Astrocyte (in vitro differentiated cells and primary cell): ENCODE measurements around the gene FANK1. TPM values are rescaled to one million over a fixed set of nuclear protein-coding genes. Genes with fewer than 3 reads are reported as not detected.

Experiments
- DNase-seq: peaks from one replicate; pipeline ENCODE4 v3.0.0-alpha.2; 2010; ENCODE audit warnings: low read depth
- FAIRE-seq: peaks from 2 replicates; lab custom pipeline; 2011; peaks lifted over from hg19 to GRCh38; lab: Jason Lieb, UNC
- H2AFZ ChIP-seq: 2 replicates; pipeline ENCODE4 v1.6.0; 2012; ENCODE audit warnings: low read depth, low read length, inconsistent platforms
- H3K27ac ChIP-seq: 2 replicates; pipeline ENCODE4 v1.5.1; 2011; ENCODE audit warnings: low read depth, low read length, inconsistent platforms
- H3K27me3 ChIP-seq: 2 replicates; pipeline ENCODE4 v1.6.0; 2011; ENCODE audit warnings: low read length, inconsistent platforms; ENCODE audit not compliant: insufficient read depth
- H3K36me3 ChIP-seq: 2 replicates; pipeline ENCODE4 v1.5.1; 2011; ENCODE audit warnings: low read length, inconsistent platforms; ENCODE audit not compliant: insufficient read depth
- H3K4me1 ChIP-seq: 2 replicates; pipeline ENCODE4 v1.5.1; 2011; ENCODE audit warnings: low read length, inconsistent platforms; ENCODE audit not compliant: insufficient read depth
- H3K4me2 ChIP-seq: 2 replicates; pipeline ENCODE4 v1.6.0; 2012; ENCODE audit warnings: low read length, inconsistent platforms
- H3K4me3 ChIP-seq: 2 replicates; pipeline ENCODE4 v1.5.1; 2011; ENCODE audit warnings: low read depth, mild to moderate bottlenecking, low read length, inconsistent platforms; ENCODE audit not compliant: insufficient read depth
- H3K79me2 ChIP-seq: 2 replicates; pipeline ENCODE4 v1.6.0; 2012; ENCODE audit warnings: mild to moderate bottlenecking, low read length, inconsistent platforms; ENCODE audit not compliant: insufficient read depth
- H3K9ac ChIP-seq: 2 replicates; pipeline ENCODE4 v1.6.0; 2012; ENCODE audit warnings: mild to moderate bottlenecking, low read length, inconsistent platforms
- H3K9me3 ChIP-seq: 2 replicates; pipeline ENCODE4 v1.5.1; 2012; ENCODE audit warnings: low read depth, mild to moderate bottlenecking, low read length, inconsistent platforms; ENCODE audit not compliant: insufficient read depth
- H4K20me1 ChIP-seq: 2 replicates; pipeline ENCODE4 v1.6.0; 2012; ENCODE audit warnings: low read length, inconsistent platforms; ENCODE audit not compliant: insufficient read depth
- H3K27ac Mint-ChIP-seq: one replicate; pipeline ENCODE4 v1.8.0; 2021; ENCODE audit warnings: mild to moderate bottlenecking, mixed read lengths; ENCODE audit not compliant: unreplicated experiment
- H3K27me3 Mint-ChIP-seq: one replicate; pipeline ENCODE4 v1.8.0; 2021; ENCODE audit warnings: low read depth, mixed read lengths; ENCODE audit not compliant: unreplicated experiment
- H3K36me3 Mint-ChIP-seq: one replicate; pipeline ENCODE4 v1.8.0; 2021; ENCODE audit warnings: low read depth, mixed read lengths; ENCODE audit not compliant: unreplicated experiment
- H3K4me1 Mint-ChIP-seq: one replicate; pipeline ENCODE4 v1.8.0; 2021; ENCODE audit warnings: low read depth, mixed read lengths; ENCODE audit not compliant: unreplicated experiment
- H3K4me3 Mint-ChIP-seq: one replicate; pipeline ENCODE4 v1.8.0; 2021; ENCODE audit warnings: mild to moderate bottlenecking, moderate library complexity, mixed read lengths; ENCODE audit not compliant: unreplicated experiment
- H3K9me3 Mint-ChIP-seq: one replicate; pipeline ENCODE4 v1.8.0; 2021; ENCODE audit warnings: mild to moderate bottlenecking, mixed read lengths; ENCODE audit not compliant: unreplicated experiment
- EZH2 ChIP-seq: IDR thresholded peaks from 2 replicates; pipeline ENCODE4 v1.6.1; 2012; ENCODE audit warnings: mild to moderate bottlenecking, low read length, inconsistent platforms; ENCODE audit not compliant: insufficient read depth
- total RNA-seq: library from RNA; stranded (reverse); gene quantifications from 2 replicates; pipeline ENCODE4 v1.2.1, GENCODE V29; 2021
- TF ChIP-seq, protein P1 (sequence below): IDR thresholded peaks from 2 replicates; pipeline ENCODE4 v1.5.1; 2011; ENCODE audit warnings: low read depth, mild to moderate bottlenecking, inconsistent platforms, low read length, moderate library complexity; ENCODE audit not compliant: insufficient read depth

Gene FANK1
- total RNA-seq, 1 donor from 2014 or later = 9.7 TPM

DNA sequence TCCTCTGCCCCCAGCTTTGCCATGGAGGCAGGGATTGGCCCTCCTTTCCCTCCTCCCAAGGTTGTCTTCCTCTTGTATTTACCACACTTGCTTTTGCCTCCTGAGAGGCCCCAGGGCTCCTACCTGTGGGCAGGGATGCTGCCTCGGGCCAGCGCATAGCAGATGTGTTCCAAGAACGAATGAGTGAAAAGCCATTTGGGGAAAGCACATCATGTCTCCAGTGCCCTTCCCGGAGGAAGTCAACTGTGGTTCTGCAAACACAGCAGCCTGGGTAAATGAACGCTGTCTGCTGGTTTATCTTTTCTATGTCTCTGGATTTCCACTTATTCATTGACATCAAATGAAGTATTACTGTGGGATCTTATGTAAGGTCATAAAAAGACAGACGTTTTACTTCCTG, 161.7 kb downstream of the FANK1 start:
- H3K4me2 ChIP-seq = no peak overlapping the region
- Mint-ChIP-seq H3K4me1 (peaks cover 46% of the 10 kb centered on the region), H3K27ac (peak overlapping the region; percentile 75), H3K9me3 (peaks cover 2% of the 10 kb centered on the region), H3K36me3 (peaks cover 18% of the 10 kb centered on the region), H3K4me3 (no peak overlapping the region), H3K27me3 (no peaks in the 10 kb centered on the region)
- H3K79me2 ChIP-seq = no peaks in the 10 kb centered on the region
- H3K36me3 ChIP-seq = peaks cover 10% of the 10 kb centered on the region
- no peaks in the 10 kb centered on the region for H3K27me3 ChIP-seq
- H3K9me3 ChIP-seq = no peaks in the 10 kb centered on the region
- H4K20me1 ChIP-seq = no peaks in the 10 kb centered on the region
- DNase-seq = no peak
- no peak overlapping the region for H2AFZ ChIP-seq
- H3K4me1 ChIP-seq = peaks cover 46% of the 10 kb centered on the region
- no peak overlapping the region for H3K4me3 ChIP-seq
- TF ChIP-seq, protein P1, sequence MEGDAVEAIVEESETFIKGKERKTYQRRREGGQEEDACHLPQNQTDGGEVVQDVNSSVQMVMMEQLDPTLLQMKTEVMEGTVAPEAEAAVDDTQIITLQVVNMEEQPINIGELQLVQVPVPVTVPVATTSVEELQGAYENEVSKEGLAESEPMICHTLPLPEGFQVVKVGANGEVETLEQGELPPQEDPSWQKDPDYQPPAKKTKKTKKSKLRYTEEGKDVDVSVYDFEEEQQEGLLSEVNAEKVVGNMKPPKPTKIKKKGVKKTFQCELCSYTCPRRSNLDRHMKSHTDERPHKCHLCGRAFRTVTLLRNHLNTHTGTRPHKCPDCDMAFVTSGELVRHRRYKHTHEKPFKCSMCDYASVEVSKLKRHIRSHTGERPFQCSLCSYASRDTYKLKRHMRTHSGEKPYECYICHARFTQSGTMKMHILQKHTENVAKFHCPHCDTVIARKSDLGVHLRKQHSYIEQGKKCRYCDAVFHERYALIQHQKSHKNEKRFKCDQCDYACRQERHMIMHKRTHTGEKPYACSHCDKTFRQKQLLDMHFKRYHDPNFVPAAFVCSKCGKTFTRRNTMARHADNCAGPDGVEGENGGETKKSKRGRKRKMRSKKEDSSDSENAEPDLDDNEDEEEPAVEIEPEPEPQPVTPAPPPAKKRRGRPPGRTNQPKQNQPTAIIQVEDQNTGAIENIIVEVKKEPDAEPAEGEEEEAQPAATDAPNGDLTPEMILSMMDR = no peak
- no peak for TF ChIP-seq EZH2
- H3K9ac ChIP-seq = peak overlapping the region; percentile 90
- peak overlapping the region; percentile 100 for H3K27ac ChIP-seq
- FAIRE-seq = no peak

DNA sequence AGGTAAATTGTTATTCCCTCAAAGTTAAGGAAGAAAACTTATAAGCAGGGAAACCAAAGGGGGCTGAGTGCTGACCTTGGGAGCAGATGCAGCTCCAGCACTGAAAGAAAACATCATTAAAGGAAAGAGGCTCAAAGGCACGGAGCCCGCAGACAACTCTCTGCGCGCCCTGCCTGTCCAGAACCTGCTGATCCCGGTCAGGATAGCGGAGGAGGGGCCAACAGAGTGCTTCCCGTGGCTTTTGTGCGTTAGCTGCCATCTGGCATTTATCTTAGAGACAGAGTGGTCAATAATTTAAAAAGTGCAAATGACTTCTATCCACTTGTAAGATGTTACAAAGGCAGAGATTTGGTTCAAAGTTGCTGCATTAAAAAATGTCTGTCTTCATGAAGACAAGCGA, 162.1 kb downstream of the FANK1 start:
- FAIRE-seq (no peak), DNase-seq (no peak)
- Mint-ChIP-seq H3K27ac (peak overlapping the region; percentile 75), H3K9me3 (peaks cover 2% of the 10 kb centered on the region), H3K4me1 (peaks cover 50% of the 10 kb centered on the region), H3K4me3 (no peak overlapping the region), H3K27me3 (no peaks in the 10 kb centered on the region), H3K36me3 (peaks cover 20% of the 10 kb centered on the region)
- no peaks in the 10 kb centered on the region for H3K9me3 ChIP-seq
- no peaks in the 10 kb centered on the region for H3K27me3 ChIP-seq
- no peak overlapping the region for H3K4me2 ChIP-seq
- TF ChIP-seq EZH2 = no peak
- H3K4me1 ChIP-seq = peaks cover 50% of the 10 kb centered on the region
- H4K20me1 ChIP-seq = no peaks in the 10 kb centered on the region
- H3K36me3 ChIP-seq = peaks cover 7% of the 10 kb centered on the region
- no peak overlapping the region for H3K4me3 ChIP-seq
- H3K9ac ChIP-seq = peak overlapping the region; percentile 90
- H2AFZ ChIP-seq = no peak overlapping the region
- no peaks in the 10 kb centered on the region for H3K79me2 ChIP-seq
- peak overlapping the region; percentile 100 for H3K27ac ChIP-seq

Other genes with a start within 250 kb of the FANK1 start
- gene TEX36, start 213.4 kb upstream of the FANK1 start, total RNA-seq = not detected in 2 replicates
- gene EDRF1, start 176.9 kb upstream of the FANK1 start, total RNA-seq = 24.0 and 25.7 TPM in 2 replicates
- gene MMP21, start 120.7 kb upstream of the FANK1 start, total RNA-seq = not detected in 2 replicates
- 64.6 and 66.0 TPM in 2 replicates for gene UROS, start 73.3 kb upstream of the FANK1 start, total RNA-seq
- gene BCCIP, start 73.0 kb upstream of the FANK1 start, total RNA-seq = 65.9 and 68.1 TPM in 2 replicates
- 39.4 and 41.7 TPM in 2 replicates for gene DHX32, start 15.3 kb upstream of the FANK1 start, total RNA-seq